H1 (cell line): ENCODE measurements around the gene SGCD. TPM values are rescaled to one million over a fixed set of nuclear protein-coding genes. Genes with fewer than 3 reads are reported as not detected.

Source experiments
- CTCF ChIA-PET: fragments of 300-600 bp; sonication (Branson Sonifier 250); formaldehyde crosslinking; loops from one replicate; lab custom pipeline; 2021; ENCODE audit not compliant: partially characterized antibody; lab: Charles Lee
- POLR2A ChIA-PET: fragments of 300-600 bp; sonication (Branson Sonifier 250); formaldehyde crosslinking; loops from one replicate; lab custom pipeline; 2021; ENCODE audit warnings: inconsistent platforms; ENCODE audit not compliant: partially characterized antibody; lab: Charles Lee
- DNase-seq, 2 experiments: peaks; one replicate each; pipeline versions ENCODE4 v3.0.0 to v3.0.0-alpha.2; 2010 to 2022; ENCODE audit warnings: low spot score in 2 of 2, low read depth in 1 of 2, mixed read lengths in 1 of 2
- FAIRE-seq: peaks from 2 replicates; lab custom pipeline; 2011; peaks lifted over from hg19 to GRCh38; lab: Jason Lieb, UNC
- H2AFZ ChIP-seq: 2 replicates; pipeline ENCODE4 v1.8.1; 2012; ENCODE audit warnings: low read length, inconsistent platforms
- H2AK5ac ChIP-seq: 2 replicates; pipeline ENCODE4 v1.6.1; 2013; ENCODE audit warnings: low read depth, low read length
- H2BK120ac ChIP-seq: replicated peaks from 2 replicates; pipeline ENCODE3; 2013; ENCODE audit warnings: low read depth, low read length, inconsistent platforms
- H2BK12ac ChIP-seq: 2 replicates; pipeline ENCODE4 v1.6.1; 2013; ENCODE audit warnings: low read depth, low read length
- H2BK15ac ChIP-seq: 2 replicates; pipeline ENCODE4 v1.6.1; 2013; ENCODE audit warnings: low read length
- H2BK20ac ChIP-seq: 2 replicates; pipeline ENCODE4 v1.6.1; 2013; ENCODE audit warnings: low read length
- H2BK5ac ChIP-seq: 2 replicates; pipeline ENCODE4 v1.6.1; 2013; ENCODE audit warnings: low read depth, low read length
- H3K14ac ChIP-seq: 2 replicates; pipeline ENCODE4 v1.6.1; 2013; ENCODE audit warnings: inconsistent platforms; ENCODE audit not compliant: insufficient read length
- H3K18ac ChIP-seq: 2 replicates; pipeline ENCODE4 v1.6.1; 2013; ENCODE audit warnings: low read length; ENCODE audit errors: extremely low read depth
- H3K23ac ChIP-seq: 2 replicates; pipeline ENCODE4 v1.6.1; 2013; ENCODE audit warnings: inconsistent platforms; ENCODE audit not compliant: insufficient read length
- H3K23me2 ChIP-seq: 2 replicates; pipeline ENCODE4 v1.6.1; 2013; ENCODE audit warnings: low read depth, low read length
- H3K27ac ChIP-seq: 2 replicates; pipeline ENCODE4 v1.6.1; 2011; ENCODE audit warnings: low read depth, low read length, inconsistent platforms
- H3K27me3 ChIP-seq, 4 experiments: replicated peaks in 1 of 4; 1 replicate in 1 of 4; 2 replicates in 3 of 4; pipeline versions ENCODE4 v1.6.1 to v1.8.1; 2011 to 2013; ENCODE audit warnings: low read length in 3 of 4, mild to moderate bottlenecking in 3 of 4, inconsistent platforms in 2 of 4, mixed read lengths in 2 of 4, moderate library complexity in 1 of 4; ENCODE audit not compliant: control insufficient read depth in 3 of 4, insufficient read depth in 3 of 4; ENCODE audit errors: extremely low read depth in 1 of 4
- H3K36me3 ChIP-seq, 4 experiments: 2 replicates each; pipeline versions ENCODE4 v1.6.1 to v1.8.1; 2011 to 2013; ENCODE audit warnings: mild to moderate bottlenecking in 4 of 4, low read length in 3 of 4, moderate library complexity in 2 of 4, control low read depth in 1 of 4, inconsistent platforms in 1 of 4; ENCODE audit not compliant: insufficient read depth in 4 of 4, control insufficient read depth in 2 of 4
- H3K4ac ChIP-seq: replicated peaks from 2 replicates; pipeline ENCODE3; 2013; ENCODE audit warnings: low read length, low read depth, mixed read lengths, inconsistent platforms; ENCODE audit not compliant: insufficient read length
- H3K4me1 ChIP-seq, 4 experiments: replicated peaks in 1 of 4; 1 replicate in 1 of 4; 2 replicates in 3 of 4; pipeline versions ENCODE4 v1.6.1 to v1.8.1; 2011 to 2013; ENCODE audit warnings: low read length in 3 of 4, inconsistent platforms in 2 of 4, mixed read lengths in 1 of 4; ENCODE audit not compliant: insufficient read depth in 4 of 4, control insufficient read depth in 3 of 4
- H3K4me2 ChIP-seq, 2 experiments: 2 replicates each; pipeline versions ENCODE4 v1.6.1 to v1.8.1; 2011 to 2013; ENCODE audit warnings: low read depth in 2 of 2, low read length in 2 of 2, control low read depth in 1 of 2, inconsistent platforms in 1 of 2, mild to moderate bottlenecking in 1 of 2; ENCODE audit not compliant: insufficient read depth in 1 of 2
- H3K4me3 ChIP-seq, 4 experiments: fragments of 200-600, 300-600 bp in 1 of 4; sonication (generic), shearing (Covaris generic), sonication (Bioruptor Twin) in 1 of 4; 2 replicates each; pipeline versions ENCODE4 v1.5.1 to v1.8.1; 2011 to 2016; ENCODE audit warnings: low read length in 4 of 4, low read depth in 3 of 4, control low read depth in 2 of 4, inconsistent platforms in 2 of 4, mild to moderate bottlenecking in 2 of 4, mixed read lengths in 1 of 4, moderate library complexity in 1 of 4; ENCODE audit not compliant: insufficient read depth in 2 of 4; ENCODE audit errors: extremely low read depth in 1 of 4
- H3K56ac ChIP-seq: replicated peaks from 2 replicates; pipeline ENCODE3; 2013; ENCODE audit warnings: low read depth, mild to moderate bottlenecking, mixed read lengths, low read length, inconsistent platforms; ENCODE audit not compliant: insufficient read length
- H3K79me1 ChIP-seq: 2 replicates; pipeline ENCODE4 v1.6.1; 2013; ENCODE audit warnings: low read depth, low read length, control low read depth
- H3K79me2 ChIP-seq, 2 experiments: 2 replicates each; pipeline versions ENCODE4 v1.6.1 to v1.8.1; 2012 to 2013; ENCODE audit warnings: low read length in 2 of 2, mild to moderate bottlenecking in 2 of 2, inconsistent platforms in 1 of 2; ENCODE audit not compliant: insufficient read depth in 2 of 2, control insufficient read depth in 1 of 2
- H3K9ac ChIP-seq, 4 experiments: replicated peaks in 1 of 4; 1 replicate in 1 of 4; 2 replicates in 3 of 4; pipeline versions ENCODE4 v1.6.1 to v1.8.1; 2011 to 2013; ENCODE audit warnings: low read depth in 3 of 4, low read length in 3 of 4, control low read depth in 2 of 4, mild to moderate bottlenecking in 2 of 4, moderate library complexity in 2 of 4, inconsistent platforms in 1 of 4; ENCODE audit errors: extremely low read depth in 1 of 4
- H3K9me3 ChIP-seq, 2 experiments: 2 replicates each; pipeline versions ENCODE4 v1.6.1 to v1.8.1; 2012 to 2013; ENCODE audit warnings: mild to moderate bottlenecking in 2 of 2, moderate library complexity in 2 of 2, control low read depth in 1 of 2, inconsistent platforms in 1 of 2, low read depth in 1 of 2, low read length in 1 of 2, mixed read lengths in 1 of 2; ENCODE audit not compliant: insufficient read depth in 2 of 2
- H4K20me1 ChIP-seq, 2 experiments: replicated peaks in 1 of 2; 2 replicates each; pipeline versions ENCODE3 to v1.8.1; 2011 to 2013; ENCODE audit warnings: inconsistent platforms in 2 of 2, low read length in 2 of 2, mild to moderate bottlenecking in 1 of 2; ENCODE audit not compliant: insufficient read depth in 2 of 2, control insufficient read depth in 1 of 2
- H4K5ac ChIP-seq: 2 replicates; pipeline ENCODE4 v1.6.1; 2013; ENCODE audit warnings: low read length, low read depth, mixed read lengths, inconsistent platforms; ENCODE audit not compliant: insufficient read length
- H4K8ac ChIP-seq: 2 replicates; pipeline ENCODE4 v1.8.0; 2013; ENCODE audit warnings: mild to moderate bottlenecking, moderate library complexity, low read length, inconsistent platforms; ENCODE audit not compliant: insufficient read depth; ENCODE audit errors: extremely low read depth
- H4K91ac ChIP-seq: replicated peaks from 2 replicates; pipeline ENCODE3; 2013; ENCODE audit warnings: low read length, mixed read lengths, inconsistent platforms; ENCODE audit not compliant: insufficient read length
- BRCA1 ChIP-seq: IDR thresholded peaks from 2 replicates; pipeline ENCODE4 v1.6.1; 2012; ENCODE audit warnings: low read depth, low read length, improper control_type of control experiment
- CBX8 ChIP-seq: fragments of 300-800, 300-1000 bp; sonication (generic); IDR thresholded peaks from 2 replicates; pipeline ENCODE4 v1.7.1; 2016; ENCODE audit warnings: low read depth, low read length, borderline replicate concordance
- CHD2 ChIP-seq: IDR thresholded peaks from 2 replicates; pipeline ENCODE4 v1.6.1; 2012; ENCODE audit warnings: low read length, improper control_type of control experiment
- EGR1 ChIP-seq: IDR thresholded peaks from 2 replicates; pipeline ENCODE4 v1.6.1; 2011; ENCODE audit warnings: low read depth, low read length, borderline replicate concordance
- EP300 ChIP-seq, 2 experiments: IDR thresholded peaks; 1 replicate in 1 of 2; 2 replicates in 1 of 2; pipeline ENCODE4 v1.6.1; 2011 to 2012; ENCODE audit warnings: low read depth in 2 of 2, low read length in 2 of 2, mild to moderate bottlenecking in 2 of 2, borderline replicate concordance in 1 of 2, inconsistent platforms in 1 of 2, moderate library complexity in 1 of 2
- GABPA ChIP-seq: IDR thresholded peaks from 2 replicates; pipeline ENCODE4 v1.6.1; 2011; ENCODE audit warnings: mild to moderate bottlenecking, low read length, moderate library complexity, borderline replicate concordance; ENCODE audit not compliant: insufficient read depth
- NRF1 ChIP-seq: IDR thresholded peaks from 2 replicates; pipeline ENCODE4 v1.6.1; 2011; ENCODE audit warnings: mild to moderate bottlenecking, low read depth, low read length, improper control_type of control experiment
- RFX5 ChIP-seq: IDR thresholded peaks from 2 replicates; pipeline ENCODE4 v1.6.1; 2011; ENCODE audit warnings: low read depth, low read length, improper control_type of control experiment, borderline replicate concordance
- SAP30 ChIP-seq: fragments of 300-600 bp; sonication (generic); IDR thresholded peaks from 2 replicates; pipeline ENCODE4 v1.7.1; 2012; ENCODE audit warnings: low read length, moderate library complexity, mild to moderate bottlenecking, inconsistent platforms; ENCODE audit not compliant: insufficient read depth, insufficient replicate concordance
- SRF ChIP-seq: IDR thresholded peaks from 2 replicates; pipeline ENCODE4 v1.6.1; 2011; ENCODE audit warnings: mild to moderate bottlenecking, low read depth, low read length, moderate library complexity
- WGBS, 2 experiments: shearing (Covaris generic) in 1 of 2; methylation state at CpG; one replicate each; pipeline versions ENCODE4 v1.1.6 to v1.1.7; 2013 to 2015; ENCODE audit warnings: low lambda C conversion rate in 2 of 2, mixed read lengths in 2 of 2, inconsistent platforms in 1 of 2, low coverage in 1 of 2, missing lambda C conversion rate in 1 of 2; ENCODE audit not compliant: insufficient replicate concordance in 2 of 2, insufficient coverage in 1 of 2, insufficient read length in 1 of 2; ENCODE audit errors: extremely low coverage in 1 of 2, missing lambda C conversion rate in 1 of 2; 5-methylcytosine and 5-hydroxymethylcytosine counted together
- polyA plus RNA-seq, 7 experiments: library from polyadenylated mRNA; depleted of rRNA in 3 of 7; stranded (reverse) in 5 of 7; unstranded in 2 of 7; fragments of >200 nt in 5 of 7; fragments of 200-250 nt in 2 of 7; gene quantifications; 1 replicate in 5 of 7; 2 replicates in 1 of 7; 4 replicates in 1 of 7; pipeline versions ENCODE4 v1.2.1 to v1.2.3, GENCODE V29; 2011 to 2013; ENCODE audit warnings: missing spikeins in 2 of 7, mixed read lengths in 2 of 7
- total RNA-seq: library from RNA; stranded (reverse); fragmentation: NEBNext Ultra II Directional; extraction: Animal tissue kit (Norgen Biotek cat#: 25700); gene quantifications from 2 replicates; pipeline ENCODE4 v1.2.1, GENCODE V29; 2021
- TF ChIP-seq, protein P1 (sequence below): IDR thresholded peaks from 2 replicates; pipeline ENCODE4 v1.6.1; 2012; ENCODE audit warnings: inconsistent platforms

SGCD gene
- total and polyA plus RNA-seq, 2 of the 8 experiments (the other 6 are each of a cell fraction or from before 2014, with no cell fraction given): 0.04 to 0.08 TPM

DNA sequence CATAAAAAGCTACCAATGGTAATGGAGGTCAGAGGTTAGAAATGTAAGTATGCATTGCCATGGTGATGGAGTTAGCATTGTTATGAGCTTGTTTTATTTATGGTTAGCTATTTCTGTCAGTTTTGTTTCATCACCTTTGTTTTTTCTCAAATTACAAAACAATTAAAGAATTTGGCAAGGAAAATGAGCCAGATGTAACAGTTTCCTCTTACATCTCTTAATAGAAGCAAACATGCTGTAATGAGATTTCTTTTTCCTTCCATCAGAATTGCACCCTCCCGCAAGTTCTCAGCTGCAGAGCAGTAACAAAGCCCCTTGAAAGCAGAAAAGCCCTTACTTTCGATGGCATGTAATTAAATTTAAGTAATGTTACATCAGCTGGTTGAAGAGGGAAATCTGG lies 233.0 kb downstream of the SGCD start:
- Histone ChIP-seq H3K9ac (no peak overlapping the region), H2BK15ac (no peak overlapping the region), H3K4me3 (no peak overlapping the region), H3K79me1 (no peaks in the 10 kb centered on the region), H2AFZ (no peak overlapping the region), H3K4ac (no peak overlapping the region), H2BK12ac (no peak overlapping the region), H4K8ac (no peak overlapping the region), H3K56ac (no peak overlapping the region), H2AK5ac (no peak overlapping the region), H3K18ac (no peak overlapping the region), H2BK5ac (no peak overlapping the region), H3K27me3 (no peaks in the 10 kb centered on the region), H4K5ac (no peak overlapping the region), H3K4me1 (no peaks in the 10 kb centered on the region), H2BK120ac (no peak overlapping the region), H3K14ac (no peak overlapping the region), H4K20me1 (no peaks in the 10 kb centered on the region), H3K79me2 (no peaks in the 10 kb centered on the region), H2BK20ac (no peak overlapping the region), H3K23me2 (no peaks in the 10 kb centered on the region), H3K23ac (no peak overlapping the region), H3K36me3 (no peaks in the 10 kb centered on the region), H4K91ac (no peak overlapping the region), H3K4me2 (no peak overlapping the region), H3K9me3 (no peaks in the 10 kb centered on the region), H3K27ac (no peak overlapping the region)
- FAIRE-seq (no peak), DNase-seq (no peak)
- 81% methylated on average over 2 of the region's 2 CpGs; no CpG with 5 or more reads in 1 of the 2 experiments for WGBS, 2 experiments
- CTCF ChIA-PET: interaction anchor here (1.0 kb wide), 1 partner anchor 264 kb away, joined by 3 read pairs; no protein-coding TSS in a partner anchor
- POLR2A ChIA-PET: no interaction called here
- TF ChIP-seq GABPA: no peak
- TF ChIP-seq RFX5: no peak
- no peak for TF ChIP-seq NRF1
- no peak for TF ChIP-seq CHD2
- TF ChIP-seq SRF: no peak
- TF ChIP-seq, protein P1, sequence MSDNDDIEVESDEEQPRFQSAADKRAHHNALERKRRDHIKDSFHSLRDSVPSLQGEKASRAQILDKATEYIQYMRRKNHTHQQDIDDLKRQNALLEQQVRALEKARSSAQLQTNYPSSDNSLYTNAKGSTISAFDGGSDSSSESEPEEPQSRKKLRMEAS: no peak
- TF ChIP-seq EGR1: no peak
- TF ChIP-seq SAP30: no peak
- no peak for TF ChIP-seq CBX8
- no peak for TF ChIP-seq EP300 (IDR thresholded peaks at IDR 0.05; ENCODE audit: borderline replicate concordance in 1 of 2, low read depth in 2 of 2, low read length in 2 of 2)
- no peak for TF ChIP-seq BRCA1
